Measurements from ENCODE around the gene PTPN21.

Gene PTPN21

DNA sequence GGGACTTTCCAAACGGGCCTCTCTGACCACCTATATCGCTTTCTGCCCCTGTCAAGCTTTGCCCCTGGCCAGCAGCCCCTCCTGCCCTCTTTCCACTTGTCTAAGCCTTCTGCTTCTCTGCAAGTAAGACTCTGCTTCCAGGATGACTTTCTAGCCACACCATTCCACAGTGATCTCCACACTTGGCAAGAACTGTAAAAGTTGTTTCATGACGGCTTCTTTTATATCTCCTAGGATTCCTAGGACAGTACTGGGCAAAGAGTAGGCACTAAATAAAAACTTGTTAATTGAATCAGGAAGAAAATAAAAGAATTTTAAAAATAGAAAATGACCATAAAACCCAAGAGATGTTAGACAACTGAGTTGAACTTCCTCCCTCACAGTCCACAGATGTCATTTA, 1.8 kb upstream of the PTPN21 start:
- Histone ChIP-seq H3K9me3 (ENCODE audit: control insufficient read depth, insufficient read depth, low read depth, low read length) (no peaks in the 10 kb centered on the region), H3K4me3 (ENCODE audit: low read depth, low read length) (no peak overlapping the region), H3K4me1 (ENCODE audit: control insufficient read depth, insufficient read depth, low read length) (peaks cover 10% of the 10 kb centered on the region), H3K36me3 (ENCODE audit: control insufficient read depth in 2 of 2, insufficient read depth in 1 of 2, low read length in 2 of 2) (no peaks in the 10 kb centered on the region), H3K27ac (ENCODE audit: extremely low read depth, low read depth, low read length) (no peak overlapping the region)
- POLR2A ChIA-PET, result no interaction called here
- TF ChIP-seq ZNF610 (tag by site-specific recombination; IDR thresholded peaks at IDR 0.05; ENCODE audit: borderline replicate concordance), result no peak
- TF ChIP-seq, protein P1, sequence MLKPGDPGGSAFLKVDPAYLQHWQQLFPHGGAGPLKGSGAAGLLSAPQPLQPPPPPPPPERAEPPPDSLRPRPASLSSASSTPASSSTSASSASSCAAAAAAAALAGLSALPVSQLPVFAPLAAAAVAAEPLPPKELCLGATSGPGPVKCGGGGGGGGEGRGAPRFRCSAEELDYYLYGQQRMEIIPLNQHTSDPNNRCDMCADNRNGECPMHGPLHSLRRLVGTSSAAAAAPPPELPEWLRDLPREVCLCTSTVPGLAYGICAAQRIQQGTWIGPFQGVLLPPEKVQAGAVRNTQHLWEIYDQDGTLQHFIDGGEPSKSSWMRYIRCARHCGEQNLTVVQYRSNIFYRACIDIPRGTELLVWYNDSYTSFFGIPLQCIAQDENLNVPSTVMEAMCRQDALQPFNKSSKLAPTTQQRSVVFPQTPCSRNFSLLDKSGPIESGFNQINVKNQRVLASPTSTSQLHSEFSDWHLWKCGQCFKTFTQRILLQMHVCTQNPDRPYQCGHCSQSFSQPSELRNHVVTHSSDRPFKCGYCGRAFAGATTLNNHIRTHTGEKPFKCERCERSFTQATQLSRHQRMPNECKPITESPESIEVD (tag by site-specific recombination; IDR thresholded peaks at IDR 0.05), result no peak
- TF ChIP-seq ZSCAN16 (tag by site-specific recombination; IDR thresholded peaks at IDR 0.05), result no peak
- no peak for TF ChIP-seq SP2 (tag by site-specific recombination; IDR thresholded peaks at IDR 0.05)
- TF ChIP-seq HOXC10 (CRISPR knock-in tag; IDR thresholded peaks at IDR 0.05), result no peak
- TF ChIP-seq MZF1 (tag by site-specific recombination; IDR thresholded peaks at IDR 0.05; ENCODE audit: borderline replicate concordance), result no peak
- TF ChIP-seq ZNF24 (tag by site-specific recombination; IDR thresholded peaks at IDR 0.05), result no peak
- no peak for TF ChIP-seq OVOL3 (tag by site-specific recombination; IDR thresholded peaks at IDR 0.05)
- no peak for TF ChIP-seq ZNF670 (tag by site-specific recombination; IDR thresholded peaks at IDR 0.05; ENCODE audit: low read depth)
- no peak for TF ChIP-seq TRIM28 (IDR thresholded peaks at IDR 0.05; ENCODE audit: borderline replicate concordance, low read length)
- no peak for TF ChIP-seq KLF8 (tag by site-specific recombination; IDR thresholded peaks at IDR 0.05)
- no peak for TF ChIP-seq IKZF3 (tag by site-specific recombination; IDR thresholded peaks at IDR 0.05)
- TF ChIP-seq SP7 (tag by site-specific recombination; IDR thresholded peaks at IDR 0.05), result no peak
- CTCF ChIA-PET, result interaction anchor here (0.7 to 1.2 kb wide), 4 partner anchors 63 to 367 kb away, joined by 3 to 4 read pairs (median 3); no protein-coding TSS in a partner anchor

DNA sequence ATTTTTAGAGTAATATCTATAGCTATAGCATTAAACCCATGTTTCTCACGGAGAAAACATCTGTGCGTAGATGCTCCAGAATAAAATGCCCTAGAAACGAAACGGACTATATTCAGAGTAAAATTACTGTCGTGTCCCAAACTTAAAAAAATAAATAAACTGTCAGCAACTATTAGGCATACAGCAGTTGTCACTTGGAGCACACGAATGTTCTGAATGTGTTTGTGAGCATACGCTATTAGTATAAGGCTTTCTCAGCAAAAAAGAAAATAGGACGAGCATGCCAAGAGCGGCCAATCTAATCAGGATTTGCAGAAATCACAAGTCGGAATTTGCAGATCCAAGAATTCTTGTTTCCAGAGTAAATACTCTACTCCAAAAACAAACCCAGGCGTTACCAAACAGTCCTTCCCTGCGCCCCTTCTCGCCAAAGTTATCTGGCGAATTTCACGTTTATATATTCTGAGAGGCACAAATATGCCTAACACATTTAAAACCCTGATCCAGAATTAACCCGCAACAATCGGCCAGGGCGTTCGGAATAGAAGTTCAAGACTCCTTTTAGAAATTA, 836 bp downstream of the PTPN21 start:
- Histone ChIP-seq H3K4me3 (ENCODE audit: low read depth, low read length) (peak overlapping the region; percentile 75), H3K4me1 (ENCODE audit: control insufficient read depth, insufficient read depth, low read length) (peaks cover 10% of the 10 kb centered on the region), H3K27ac (ENCODE audit: extremely low read depth, low read depth, low read length) (peak overlapping the region; percentile 72; the same call in 1 of the 2 replicates), H3K36me3 (ENCODE audit: control insufficient read depth in 2 of 2, insufficient read depth in 1 of 2, low read length in 2 of 2) (peaks cover 0 to 3% of the 10 kb centered on the region in 2 experiments; a peak in 2 of 3 replicates), H3K9me3 (ENCODE audit: control insufficient read depth, insufficient read depth, low read depth, low read length) (no peaks in the 10 kb centered on the region)
- TF ChIP-seq ZNF514 (tag by site-specific recombination; IDR thresholded peaks at IDR 0.05) (no peak), GLI2 (tag by site-specific recombination; IDR thresholded peaks at IDR 0.05; ENCODE audit: borderline replicate concordance, low read depth) (no peak), ZNF335 (tag by site-specific recombination; conservative IDR thresholded peaks at IDR 0.05) (peak; percentile 50), ZBTB20 (tag by site-specific recombination; IDR thresholded peaks at IDR 0.05) (peak; percentile 55; the same call in 1 of the 2 replicates), ZNF175 (tag by site-specific recombination; IDR thresholded peaks at IDR 0.05) (no peak), ZNF501 (tag by site-specific recombination; IDR thresholded peaks at IDR 0.05) (no peak), ZSCAN30 (tag by site-specific recombination; IDR thresholded peaks at IDR 0.05) (no peak), ZNF701 (tag by site-specific recombination; IDR thresholded peaks at IDR 0.05) (no peak)
- TF ChIP-seq, protein P2, sequence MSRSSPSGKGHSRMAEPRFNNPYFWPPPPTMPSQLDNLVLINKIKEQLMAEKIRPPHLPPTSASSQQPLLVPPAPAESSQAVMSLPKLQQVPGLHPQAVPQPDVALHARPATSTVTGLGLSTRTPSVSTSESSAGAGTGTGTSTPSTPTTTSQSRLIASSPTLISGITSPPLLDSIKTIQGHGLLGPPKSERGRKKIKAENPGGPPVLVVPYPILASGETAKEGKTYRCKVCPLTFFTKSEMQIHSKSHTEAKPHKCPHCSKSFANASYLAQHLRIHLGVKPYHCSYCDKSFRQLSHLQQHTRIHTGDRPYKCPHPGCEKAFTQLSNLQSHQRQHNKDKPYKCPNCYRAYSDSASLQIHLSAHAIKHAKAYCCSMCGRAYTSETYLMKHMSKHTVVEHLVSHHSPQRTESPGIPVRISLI (tag by site-specific recombination; IDR thresholded peaks at IDR 0.05), result no peak
- TF ChIP-seq, protein P3, sequence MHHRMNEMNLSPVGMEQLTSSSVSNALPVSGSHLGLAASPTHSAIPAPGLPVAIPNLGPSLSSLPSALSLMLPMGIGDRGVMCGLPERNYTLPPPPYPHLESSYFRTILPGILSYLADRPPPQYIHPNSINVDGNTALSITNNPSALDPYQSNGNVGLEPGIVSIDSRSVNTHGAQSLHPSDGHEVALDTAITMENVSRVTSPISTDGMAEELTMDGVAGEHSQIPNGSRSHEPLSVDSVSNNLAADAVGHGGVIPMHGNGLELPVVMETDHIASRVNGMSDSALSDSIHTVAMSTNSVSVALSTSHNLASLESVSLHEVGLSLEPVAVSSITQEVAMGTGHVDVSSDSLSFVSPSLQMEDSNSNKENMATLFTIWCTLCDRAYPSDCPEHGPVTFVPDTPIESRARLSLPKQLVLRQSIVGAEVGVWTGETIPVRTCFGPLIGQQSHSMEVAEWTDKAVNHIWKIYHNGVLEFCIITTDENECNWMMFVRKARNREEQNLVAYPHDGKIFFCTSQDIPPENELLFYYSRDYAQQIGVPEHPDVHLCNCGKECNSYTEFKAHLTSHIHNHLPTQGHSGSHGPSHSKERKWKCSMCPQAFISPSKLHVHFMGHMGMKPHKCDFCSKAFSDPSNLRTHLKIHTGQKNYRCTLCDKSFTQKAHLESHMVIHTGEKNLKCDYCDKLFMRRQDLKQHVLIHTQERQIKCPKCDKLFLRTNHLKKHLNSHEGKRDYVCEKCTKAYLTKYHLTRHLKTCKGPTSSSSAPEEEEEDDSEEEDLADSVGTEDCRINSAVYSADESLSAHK (tag by site-specific recombination; IDR thresholded peaks at IDR 0.05), result no peak
- ChIA-PET CTCF (interaction anchor here (1.0 kb wide), 1 partner anchor 365 kb away, joined by 5 read pairs; no protein-coding TSS in a partner anchor), POLR2A (no interaction called here)
